K562 (cell line): Measurements from ENCODE around the gene ING4. TPM values are rescaled to one million over a fixed set of nuclear protein-coding genes. Genes with fewer than 3 reads are reported as not detected.

ENCODE experiments used
- ATAC-seq: fragments of 200-7000 bp; cut with Tn5 transposase; 3 replicates; pipeline ENCODE4 v1.9.1; 2020; ENCODE audit warnings: moderate library complexity
- BruUV-seq: library from RNA; stranded (reverse); fragments of 400-500 nt; replicated peaks from 2 replicates; lab custom pipeline; 2021; lab: Mats Ljungman, UMichigan
- CTCF ChIA-PET: fragments of 300-600 bp; formaldehyde crosslinking; extraction: SDS; loops from one replicate; lab custom pipeline; 2021; ENCODE audit warnings: low intra/inter-chr PET ratio; lab: Yijun Ruan, JAX
- POLR2A ChIA-PET: fragments of 300-600, 350-650 bp; sonication (Branson Sonifier 250); formaldehyde crosslinking; extraction: SDS; loops from one replicate; lab custom pipeline; 2021; ENCODE audit warnings: antibody characterized with exemption, inconsistent platforms; lab: Yijun Ruan, JAX
- DNase-seq, 4 experiments: peaks; one replicate each; pipeline versions ENCODE4 v3.0.0 to v3.0.0-alpha.2; 2011 to 2018; ENCODE audit warnings: low spot score in 3 of 4, mixed read lengths in 3 of 4; ENCODE audit errors: extremely low read depth in 1 of 4
- FAIRE-seq: peaks from 2 replicates; lab custom pipeline; 2011; peaks lifted over from hg19 to GRCh38; lab: Jason Lieb, UNC
- H2AFZ ChIP-seq: 2 replicates; pipeline ENCODE4 v1.6.0; 2011; ENCODE audit warnings: low read depth, low read length, control low read depth, inconsistent platforms
- H3K27ac ChIP-seq: fragments of 200-600 bp; 3 replicates; pipeline ENCODE4 v1.8.0; 2011; ENCODE audit warnings: low read depth, mild to moderate bottlenecking, control low read depth, inconsistent platforms, low read length, moderate library complexity, mixed read lengths; ENCODE audit errors: extremely low read depth
- H3K27me3 ChIP-seq, 2 experiments: fragments of 300-600 bp in 1 of 2; 2 replicates in 1 of 2; 3 replicates in 1 of 2; pipeline versions ENCODE4 v1.6.0 to v1.8.0; 2011; ENCODE audit warnings: inconsistent platforms in 2 of 2, low read length in 2 of 2, mild to moderate bottlenecking in 1 of 2, mixed read lengths in 1 of 2, moderate library complexity in 1 of 2; ENCODE audit not compliant: control insufficient read depth in 2 of 2, insufficient read depth in 2 of 2
- H3K36me3 ChIP-seq: fragments of 300-600 bp; 3 replicates; pipeline ENCODE4 v1.8.0; 2011; ENCODE audit warnings: mild to moderate bottlenecking, low read length, inconsistent platforms; ENCODE audit not compliant: control insufficient read depth, insufficient read depth
- H3K4me1 ChIP-seq, 2 experiments: fragments of 200-600 bp in 1 of 2; replicated peaks in 1 of 2; 2 replicates in 1 of 2; 3 replicates in 1 of 2; pipeline versions ENCODE4 v1.5.1 to v1.8.0; 2011; ENCODE audit warnings: inconsistent platforms in 2 of 2, low read length in 2 of 2, mild to moderate bottlenecking in 1 of 2, mixed read lengths in 1 of 2, moderate library complexity in 1 of 2; ENCODE audit not compliant: control insufficient read depth in 2 of 2, insufficient read depth in 2 of 2
- H3K4me2 ChIP-seq: 2 replicates; pipeline ENCODE4 v1.6.1; 2011; ENCODE audit warnings: low read length, control low read depth, inconsistent platforms, mixed read lengths; ENCODE audit not compliant: insufficient read depth
- H3K4me3 ChIP-seq: fragments of 200-600 bp; sonication (generic), shearing (Covaris generic); 2 replicates; pipeline ENCODE4 v1.5.1; 2016; ENCODE audit warnings: control low read depth, inconsistent platforms
- H3K79me2 ChIP-seq: fragments of 200-600 bp; 3 replicates; pipeline ENCODE4 v1.8.0; 2011; ENCODE audit warnings: low read length, inconsistent platforms; ENCODE audit not compliant: control insufficient read depth, insufficient read depth
- H3K9ac ChIP-seq, 2 experiments: 2 replicates each; pipeline versions ENCODE4 v1.6.0 to v1.6.1; 2011; ENCODE audit warnings: low read depth in 2 of 2, low read length in 2 of 2, control low read depth in 1 of 2, inconsistent platforms in 1 of 2, mild to moderate bottlenecking in 1 of 2, mixed read lengths in 1 of 2; ENCODE audit not compliant: insufficient read depth in 1 of 2
- H3K9me1 ChIP-seq: one replicate; pipeline ENCODE4 v1.6.0; 2011; ENCODE audit warnings: inconsistent platforms, mild to moderate bottlenecking, low read length, moderate library complexity; ENCODE audit not compliant: control insufficient read depth, insufficient read depth
- H3K9me3 ChIP-seq: replicated peaks from 2 replicates; pipeline ENCODE4 v1.5.1; 2011; ENCODE audit warnings: low read depth, low read length, inconsistent platforms; ENCODE audit not compliant: control insufficient read depth, insufficient read depth
- H4K20me1 ChIP-seq: replicated peaks from 2 replicates; pipeline ENCODE4 v1.6.1; 2011; ENCODE audit warnings: low read length, inconsistent platforms, mixed read lengths; ENCODE audit not compliant: control insufficient read depth, insufficient read depth
- E2F8 ChIP-seq: fragments of 450-650 bp; IDR thresholded peaks from 2 replicates; pipeline ENCODE4 v1.7.1; 2018; ENCODE audit warnings: mild to moderate bottlenecking, low read depth; ENCODE audit not compliant: partially characterized antibody
- HDGF ChIP-seq: fragments of 450-650 bp; IDR thresholded peaks from 2 replicates; pipeline ENCODE4 v1.6.1; 2016
- MAFG ChIP-seq: fragments of 450-650 bp; conservative IDR thresholded peaks from 2 replicates; pipeline ENCODE4 v1.6.1; 2016; ENCODE audit warnings: missing genetic modification characterization, missing compliant biosample characterization
- POLR2B ChIP-seq: fragments of 450-650 bp; IDR thresholded peaks from 2 replicates; pipeline ENCODE4 v1.6.1; 2018; ENCODE audit warnings: low read depth; ENCODE audit not compliant: partially characterized antibody
- STAT5A ChIP-seq: IDR thresholded peaks from 2 replicates; pipeline ENCODE4 v1.6.1; 2012; ENCODE audit warnings: low read length, inconsistent platforms, borderline replicate concordance
- TSHZ1 ChIP-seq: fragments of 250-450 bp; sonication (Bioruptor Pico); IDR thresholded peaks from 2 replicates; pipeline ENCODE4 v1.4.0; 2020; ENCODE audit warnings: mild to moderate bottlenecking, moderate library complexity
- ZC3H11A ChIP-seq: IDR thresholded peaks from 2 replicates; pipeline ENCODE4 v1.6.1; 2012; ENCODE audit warnings: low read depth, low read length, improper control_type of control experiment
- ZNF324 ChIP-seq: fragments of 250-450 bp; sonication (Bioruptor Pico); IDR thresholded peaks from 2 replicates; pipeline ENCODE4 v1.4.0; 2020; ENCODE audit warnings: mild to moderate bottlenecking
- ZNF592 ChIP-seq: fragments of 450-650 bp; IDR thresholded peaks from 2 replicates; pipeline ENCODE4 v1.6.1; 2017; ENCODE audit warnings: antibody characterized with exemption, mild to moderate bottlenecking
- ZNF699 ChIP-seq: fragments of 250-450 bp; sonication (Bioruptor Pico); IDR thresholded peaks from 2 replicates; pipeline ENCODE4 v1.8.0; 2021; ENCODE audit warnings: mild to moderate bottlenecking, moderate library complexity; ENCODE audit not compliant: insufficient replicate concordance
- WGBS: fragments of 100-300 bp; shearing (Covaris generic); methylation state at CpG from one replicate; pipeline ENCODE4 v1.1.6; 2016; ENCODE audit warnings: low coverage, mixed read lengths; ENCODE audit not compliant: insufficient coverage; ENCODE audit errors: missing lambda C conversion rate; 5-methylcytosine and 5-hydroxymethylcytosine counted together
- in situ Hi-C: fragments of 300-500 bp; cut with MboI; formaldehyde crosslinking; loops from 4 replicates; pipeline ENCODE4 v1.15.0; 2018; ENCODE audit warnings: inconsistent platforms, mixed read lengths
- intact Hi-C: fragments of 100-400 bp; cut with micrococcal nuclease; formaldehyde crosslinking; loops from 2 replicates; pipeline ENCODE4 v1.14.2; 2022
- polyA plus RNA-seq, 8 experiments: library from polyadenylated mRNA; depleted of rRNA in 4 of 8; stranded (reverse) in 5 of 8; unstranded in 3 of 8; fragments of >200 nt; fragmentation: Nextera tagmentation in 2 of 8; fragmentation: Illumina TruSeq in 1 of 8; extraction: Ambion mirVana in 2 of 8; extraction: Trizol in 1 of 8; gene quantifications; 2 replicates each; pipeline versions ENCODE4 v1.2.1 to v1.2.3, GENCODE V29; 2011 to 2014; ENCODE audit warnings: inconsistent platforms in 1 of 8, missing spikeins in 1 of 8
- total RNA-seq, 7 experiments: library from RNA; depleted of rRNA in 6 of 7; stranded (reverse); fragments of >200 nt in 6 of 7; fragmentation: Illumina TruSeq in 2 of 7; extraction: Trizol in 2 of 7; gene quantifications; 2 replicates each; pipeline versions ENCODE4 v1.2.1 to v1.2.3, GENCODE V29; 2011 to 2021; ENCODE audit warnings: low replicate concordance in 1 of 7

The ING4 gene
- total and polyA plus RNA-seq, 9 of the 15 experiments (the other 6 are each of a cell fraction or from before 2014, with no cell fraction given): 6.6 to 30.2 (median 15.7) TPM

GRCh38 chr12:6698352-6699046 is 35.6 kb upstream of the ING4 start:
- intact Hi-C loops: no loop called here
- Histone ChIP-seq H3K9me3 (no peaks in the 10 kb centered on the region), H3K79me2 (no peaks in the 10 kb centered on the region), H3K27ac (no peak overlapping the region), H4K20me1 (no peaks in the 10 kb centered on the region), H3K27me3 (peaks cover 11 to 27% of the 10 kb centered on the region in 2 experiments; a peak in 4 of 5 replicates), H3K9me1 (no peaks in the 10 kb centered on the region), H3K36me3 (no peaks in the 10 kb centered on the region), H3K4me2 (no peak overlapping the region), H3K9ac (no peak overlapping the region), H2AFZ (no peak overlapping the region), H3K4me1 (peaks cover under 1 to 30% of the 10 kb centered on the region in 2 experiments; a peak in 4 of 5 replicates), H3K4me3 (no peak overlapping the region)
- FAIRE-seq (no peak), ATAC-seq (no peak), DNase-seq (no peak)
- in situ Hi-C loops: no loop called here
- ChIA-PET CTCF (interaction anchor here (0.9 to 1.4 kb wide), 2 partner anchors 82 to 135 kb away, joined by 3 to 5 read pairs; no protein-coding TSS in a partner anchor), POLR2A (interaction anchor here (0.6 to 2.8 kb wide), 3 partner anchors 9 to 171 kb away, joined by 3 to 11 read pairs (median 3); partner anchors contain the start of gene ZNF384)
- no TSS peak for BruUV-seq
- 21% methylated on average over 4 of the region's 8 CpGs for WGBS
- TF ChIP-seq ZC3H11A (no peak), ZNF699 (CRISPR knock-in tag) (no peak), TSHZ1 (CRISPR knock-in tag) (no peak), POLR2B (no peak), STAT5A (no peak), E2F8 (no peak), MAFG (tag) (no peak), ZNF324 (CRISPR knock-in tag) (no peak), ZNF592 (no peak), HDGF (no peak)
